Progenitor cell of endocrine pancreas (in vitro differentiated cells): ENCODE data around the gene RARB. TPM values are rescaled to one million over a fixed set of nuclear protein-coding genes. Genes with fewer than 3 reads are reported as not detected.

Source experiments
- DNase-seq: peaks from one replicate; pipeline ENCODE4 v3.0.0; 2021; ENCODE audit warnings: low spot score; ENCODE audit not compliant: unreplicated experiment
- H3K27ac Mint-ChIP-seq: 2 replicates; pipeline ENCODE4 v1.8.0; 2021; ENCODE audit warnings: mild to moderate bottlenecking, moderate library complexity, mixed read lengths
- H3K27me3 Mint-ChIP-seq: 2 replicates; pipeline ENCODE4 v1.8.0; 2021; ENCODE audit warnings: mixed read lengths
- H3K36me3 Mint-ChIP-seq: 2 replicates; pipeline ENCODE4 v1.8.0; 2022; ENCODE audit warnings: mixed read lengths; ENCODE audit not compliant: insufficient read depth
- H3K4me1 Mint-ChIP-seq: 2 replicates; pipeline ENCODE4 v1.8.0; 2021; ENCODE audit warnings: low read depth, mixed read lengths
- H3K4me3 Mint-ChIP-seq: 2 replicates; pipeline ENCODE4 v1.8.0; 2021; ENCODE audit warnings: low read depth, mild to moderate bottlenecking, moderate library complexity, mixed read lengths
- H3K9me3 Mint-ChIP-seq: 2 replicates; pipeline ENCODE4 v1.8.0; 2021; ENCODE audit warnings: low read depth, mixed read lengths
- total RNA-seq: library from RNA; stranded (reverse); gene quantifications from 2 replicates; pipeline ENCODE4 v1.2.1, GENCODE V29; 2021
- TF ChIP-seq, protein P1 (sequence below): fragments of 200-600 bp; sonication (generic); IDR thresholded peaks from one replicate; pipeline ENCODE4 v1.5.0; 2021; ENCODE audit warnings: antibody characterized with exemption, mild to moderate bottlenecking; ENCODE audit not compliant: unreplicated experiment

Gene RARB
- total RNA-seq, 1 donor from 2014 or later, result 30.0 TPM

DNA sequence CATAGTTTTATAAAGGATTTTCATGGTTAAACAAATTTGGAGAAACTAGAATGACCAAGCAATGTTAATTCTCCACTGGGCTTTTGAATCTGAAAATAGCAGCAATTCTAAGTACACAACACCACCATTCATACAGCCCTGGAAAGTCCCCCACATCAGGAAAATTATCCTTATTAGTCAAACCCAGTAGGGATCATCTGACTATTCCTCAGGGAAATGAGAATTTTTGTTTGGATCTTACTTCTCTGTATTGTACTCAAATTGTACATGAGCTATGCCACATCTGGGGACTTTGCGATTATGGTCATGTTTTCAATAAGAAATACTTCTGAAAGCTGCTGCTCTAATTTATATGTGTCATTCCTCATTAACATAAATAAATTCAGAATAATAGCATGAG lies 46.0 kb downstream of the RARB start:
- peaks cover 27% of the 10 kb centered on the region for H3K4me1 Mint-ChIP-seq
- H3K27me3 Mint-ChIP-seq, result no peaks in the 10 kb centered on the region
- peaks cover 5% of the 10 kb centered on the region for H3K36me3 Mint-ChIP-seq
- H3K4me3 Mint-ChIP-seq, result no peak overlapping the region
- no peaks in the 10 kb centered on the region for H3K9me3 Mint-ChIP-seq
- TF ChIP-seq, protein P1, sequence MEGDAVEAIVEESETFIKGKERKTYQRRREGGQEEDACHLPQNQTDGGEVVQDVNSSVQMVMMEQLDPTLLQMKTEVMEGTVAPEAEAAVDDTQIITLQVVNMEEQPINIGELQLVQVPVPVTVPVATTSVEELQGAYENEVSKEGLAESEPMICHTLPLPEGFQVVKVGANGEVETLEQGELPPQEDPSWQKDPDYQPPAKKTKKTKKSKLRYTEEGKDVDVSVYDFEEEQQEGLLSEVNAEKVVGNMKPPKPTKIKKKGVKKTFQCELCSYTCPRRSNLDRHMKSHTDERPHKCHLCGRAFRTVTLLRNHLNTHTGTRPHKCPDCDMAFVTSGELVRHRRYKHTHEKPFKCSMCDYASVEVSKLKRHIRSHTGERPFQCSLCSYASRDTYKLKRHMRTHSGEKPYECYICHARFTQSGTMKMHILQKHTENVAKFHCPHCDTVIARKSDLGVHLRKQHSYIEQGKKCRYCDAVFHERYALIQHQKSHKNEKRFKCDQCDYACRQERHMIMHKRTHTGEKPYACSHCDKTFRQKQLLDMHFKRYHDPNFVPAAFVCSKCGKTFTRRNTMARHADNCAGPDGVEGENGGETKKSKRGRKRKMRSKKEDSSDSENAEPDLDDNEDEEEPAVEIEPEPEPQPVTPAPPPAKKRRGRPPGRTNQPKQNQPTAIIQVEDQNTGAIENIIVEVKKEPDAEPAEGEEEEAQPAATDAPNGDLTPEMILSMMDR, result no peak
- H3K27ac Mint-ChIP-seq, result no peak overlapping the region
- no peak for DNase-seq

DNA sequence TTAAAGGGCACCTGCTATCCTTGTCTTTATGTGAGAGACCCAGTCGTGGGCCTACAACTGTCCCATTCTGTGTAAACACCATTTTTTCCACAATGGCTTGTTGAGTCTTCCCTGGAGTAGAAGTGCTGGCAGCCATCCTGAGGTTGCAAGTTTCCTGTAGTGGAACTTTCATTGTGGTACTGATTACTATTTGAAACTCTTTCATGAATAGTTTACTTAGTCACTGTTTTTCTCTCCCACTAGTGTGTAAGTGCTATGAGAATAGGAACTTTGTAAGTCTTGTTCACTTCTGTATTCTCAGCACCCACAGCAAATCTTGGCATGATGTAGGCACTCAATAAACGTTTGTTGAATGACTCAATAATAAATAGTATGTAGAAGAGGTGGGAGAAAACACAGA lies 48.6 kb downstream of the RARB start:
- Mint-ChIP-seq H3K27me3 (no peaks in the 10 kb centered on the region), H3K36me3 (peaks cover 5% of the 10 kb centered on the region), H3K27ac (no peak overlapping the region), H3K9me3 (no peaks in the 10 kb centered on the region), H3K4me1 (peaks cover 28% of the 10 kb centered on the region), H3K4me3 (no peak overlapping the region)
- no peak for DNase-seq
- TF ChIP-seq, protein P1, result no peak

DNA sequence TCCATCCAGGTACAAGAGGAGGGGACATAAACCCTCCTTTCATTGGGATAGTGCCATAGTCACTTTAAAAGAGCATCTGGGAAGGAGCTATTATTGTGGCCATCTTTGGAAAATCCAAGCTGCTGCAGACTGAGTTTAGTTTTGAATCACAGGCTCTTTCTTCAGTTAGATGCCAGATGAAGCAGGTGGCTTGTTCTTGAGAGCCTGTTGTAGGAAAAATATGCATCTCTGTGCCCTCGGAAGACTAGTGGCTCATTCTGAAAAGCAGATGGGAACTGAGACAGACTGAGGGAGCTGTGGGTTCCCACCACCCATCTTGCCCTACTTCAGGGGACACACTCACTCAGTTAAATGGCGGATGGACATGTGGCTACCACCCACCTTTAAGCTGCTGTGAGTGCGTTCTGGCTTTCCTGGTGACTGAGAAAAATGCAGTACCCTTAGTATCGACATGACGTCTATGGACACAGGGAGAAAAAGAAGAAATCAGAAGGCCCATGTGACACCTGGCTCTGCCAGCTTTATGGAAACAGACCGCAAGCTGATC lies 50.2 kb downstream of the RARB start:
- no peak for DNase-seq
- Mint-ChIP-seq H3K4me1 (peaks cover 31% of the 10 kb centered on the region), H3K27ac (no peak overlapping the region), H3K36me3 (peaks cover 5% of the 10 kb centered on the region), H3K9me3 (no peaks in the 10 kb centered on the region), H3K27me3 (no peaks in the 10 kb centered on the region), H3K4me3 (no peak overlapping the region)
- TF ChIP-seq, protein P1, result no peak

DNA sequence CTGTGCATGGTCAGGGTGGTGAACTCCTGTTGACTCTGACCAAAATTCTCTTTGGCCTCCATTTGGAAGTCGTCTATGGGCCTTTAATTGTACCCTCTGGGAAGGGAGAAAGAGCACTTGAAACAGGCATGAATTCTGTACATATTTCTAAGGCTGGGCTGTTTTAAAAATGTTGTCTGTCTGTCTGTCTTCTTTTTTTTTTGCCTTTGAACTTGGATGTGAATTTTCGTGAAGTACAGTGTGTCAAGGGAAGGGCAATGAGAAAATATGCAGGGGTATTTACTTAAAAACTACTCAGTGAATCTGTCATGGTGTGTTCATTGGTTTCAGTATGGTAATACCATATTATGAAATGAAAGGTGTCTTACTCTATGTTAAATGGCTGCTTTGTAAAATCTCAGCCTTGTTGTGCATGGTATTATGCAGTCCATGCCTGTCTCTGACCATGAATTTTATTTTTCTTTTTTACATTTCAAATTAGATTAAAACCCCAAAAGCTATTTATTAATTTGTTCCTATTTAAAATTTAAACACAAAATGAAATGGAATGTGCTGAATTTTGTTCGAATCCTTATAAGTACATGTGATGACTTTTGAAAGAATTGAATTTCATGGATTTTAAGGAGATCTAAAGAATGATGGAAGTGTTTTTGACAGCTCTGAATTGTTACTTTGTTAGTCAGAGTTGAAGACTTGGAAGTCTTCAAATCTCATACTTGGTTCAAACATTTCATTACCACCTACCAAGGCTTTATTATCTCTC lies 51.1 kb downstream of the RARB start:
- TF ChIP-seq, protein P1, result no peak
- Mint-ChIP-seq H3K4me1 (peaks cover 33% of the 10 kb centered on the region), H3K27ac (no peak overlapping the region), H3K9me3 (no peaks in the 10 kb centered on the region), H3K4me3 (no peak overlapping the region), H3K27me3 (no peaks in the 10 kb centered on the region), H3K36me3 (peaks cover 5% of the 10 kb centered on the region)
- DNase-seq, result no peak

DNA sequence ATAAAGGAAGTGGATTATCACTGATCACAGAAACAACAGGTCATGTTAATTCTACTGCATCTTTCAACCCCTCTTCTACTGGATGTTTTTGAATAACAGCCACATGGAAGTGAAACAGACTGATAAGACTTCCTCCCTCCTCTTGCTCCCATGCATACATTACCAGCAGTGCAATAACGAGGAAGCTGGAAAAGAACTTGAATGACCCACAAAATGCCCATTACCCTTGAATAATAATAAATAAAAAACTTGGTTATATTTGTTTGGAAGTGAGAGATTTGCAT lies 51.6 kb downstream of the RARB start:
- H3K4me3 Mint-ChIP-seq, result no peak overlapping the region
- DNase-seq, result no peak
- no peak overlapping the region for H3K27ac Mint-ChIP-seq
- no peaks in the 10 kb centered on the region for H3K9me3 Mint-ChIP-seq
- H3K4me1 Mint-ChIP-seq, result peaks cover 36% of the 10 kb centered on the region
- H3K36me3 Mint-ChIP-seq, result peaks cover 5% of the 10 kb centered on the region
- TF ChIP-seq, protein P1, result no peak
- no peaks in the 10 kb centered on the region for H3K27me3 Mint-ChIP-seq
